HepG2 (cell line): ENCODE results near the gene FAM131A. TPM values are rescaled to one million over a fixed set of nuclear protein-coding genes. Genes with fewer than 3 reads are reported as not detected.

Experiments used
- ARHGAP35 ChIP-seq: sonication (generic); formaldehyde crosslinking; IDR thresholded peaks from 2 replicates; pipeline ENCODE4 v1.9.0; 2022; ENCODE audit warnings: mild to moderate bottlenecking, inconsistent platforms, moderate library complexity, missing genetic modification reagents, borderline replicate concordance
- FOXP1 ChIP-seq, 2 experiments: fragments of 450-650 bp in 1 of 2; IDR thresholded peaks; 2 replicates each; pipeline ENCODE4 v1.6.1; 2017 to 2018; ENCODE audit warnings: antibody characterized with exemption in 1 of 2
- POGK ChIP-seq: sonication (generic); formaldehyde crosslinking; conservative IDR thresholded peaks from 2 replicates; pipeline ENCODE4 v1.8.0; 2022; ENCODE audit warnings: mild to moderate bottlenecking, moderate library complexity, missing genetic modification reagents
- SP2 ChIP-seq: sonication (generic); formaldehyde crosslinking; IDR thresholded peaks from 2 replicates; pipeline ENCODE4 v1.5.1; 2020; ENCODE audit warnings: mild to moderate bottlenecking, missing genetic modification reagents
- YY1 ChIP-seq: IDR thresholded peaks from 2 replicates; pipeline ENCODE4 v1.6.1; 2011; ENCODE audit warnings: low read length, low read depth, moderate library complexity, mild to moderate bottlenecking; ENCODE audit not compliant: insufficient read depth, insufficient replicate concordance
- polyA plus RNA-seq, 8 experiments: library from polyadenylated mRNA; depleted of rRNA in 3 of 8; stranded (reverse) in 7 of 8; unstranded in 1 of 8; fragments of >200 nt; fragmentation: Illumina TruSeq in 4 of 8; extraction: Trizol in 4 of 8; gene quantifications; 2 replicates each; pipeline versions ENCODE4 v1.2.1 to v1.2.3, GENCODE V29; 2011 to 2016; ENCODE audit warnings: low read depth in 4 of 8, missing spikeins in 1 of 8, mixed read lengths in 1 of 8; ENCODE audit not compliant: insufficient read depth in 1 of 8
- total RNA-seq, 5 experiments: library from RNA; depleted of rRNA; stranded (reverse); fragments of >200 nt; fragmentation: Illumina TruSeq; extraction: Trizol; gene quantifications; 2 replicates each; pipeline ENCODE4 v1.2.3, GENCODE V29; 2016; ENCODE audit warnings: low read depth in 1 of 5
- TF ChIP-seq, protein P1 (sequence below): sonication (generic); formaldehyde crosslinking; IDR thresholded peaks from 2 replicates; pipeline ENCODE4 v1.5.0; 2020; ENCODE audit warnings: mild to moderate bottlenecking, missing genetic modification reagents

FAM131A gene
- total and polyA plus RNA-seq, 2 of the 13 experiments (the other 11 are each of a cell fraction or from before 2014, with no cell fraction given), result 9.2 to 9.3 TPM

DNA sequence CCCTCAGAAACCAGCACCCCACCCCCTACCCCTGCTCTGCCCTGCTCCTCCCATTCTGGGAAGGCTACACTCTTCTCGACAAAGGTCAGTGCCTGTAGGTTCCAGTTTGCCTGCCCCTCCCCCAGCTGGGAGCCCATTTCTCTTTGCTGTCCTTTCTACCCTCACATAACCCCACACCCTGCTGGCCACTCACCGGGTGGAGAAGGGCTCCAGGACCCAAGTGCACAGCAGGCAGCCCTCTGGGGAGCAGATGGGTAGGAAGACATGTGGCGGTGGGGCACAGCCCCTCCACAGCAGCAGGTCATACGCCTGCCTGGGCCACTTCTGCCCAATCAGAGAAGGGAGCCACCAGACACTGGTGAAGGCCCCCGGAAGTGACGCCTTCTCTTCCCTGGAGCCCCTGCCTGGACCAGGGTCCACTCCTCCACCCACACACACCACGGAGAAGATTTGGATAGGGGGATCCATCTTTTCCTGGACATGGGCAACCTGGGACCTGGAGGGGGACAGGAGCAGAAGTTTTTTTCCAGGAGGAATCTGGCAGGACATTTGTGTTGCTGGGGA is 40.6 kb downstream of the FAM131A start, which contains the start of gene THPO (continued):
- peak; percentile 73 for TF ChIP-seq SP2 (CRISPR knock-in tag)
- TF ChIP-seq, protein P1, sequence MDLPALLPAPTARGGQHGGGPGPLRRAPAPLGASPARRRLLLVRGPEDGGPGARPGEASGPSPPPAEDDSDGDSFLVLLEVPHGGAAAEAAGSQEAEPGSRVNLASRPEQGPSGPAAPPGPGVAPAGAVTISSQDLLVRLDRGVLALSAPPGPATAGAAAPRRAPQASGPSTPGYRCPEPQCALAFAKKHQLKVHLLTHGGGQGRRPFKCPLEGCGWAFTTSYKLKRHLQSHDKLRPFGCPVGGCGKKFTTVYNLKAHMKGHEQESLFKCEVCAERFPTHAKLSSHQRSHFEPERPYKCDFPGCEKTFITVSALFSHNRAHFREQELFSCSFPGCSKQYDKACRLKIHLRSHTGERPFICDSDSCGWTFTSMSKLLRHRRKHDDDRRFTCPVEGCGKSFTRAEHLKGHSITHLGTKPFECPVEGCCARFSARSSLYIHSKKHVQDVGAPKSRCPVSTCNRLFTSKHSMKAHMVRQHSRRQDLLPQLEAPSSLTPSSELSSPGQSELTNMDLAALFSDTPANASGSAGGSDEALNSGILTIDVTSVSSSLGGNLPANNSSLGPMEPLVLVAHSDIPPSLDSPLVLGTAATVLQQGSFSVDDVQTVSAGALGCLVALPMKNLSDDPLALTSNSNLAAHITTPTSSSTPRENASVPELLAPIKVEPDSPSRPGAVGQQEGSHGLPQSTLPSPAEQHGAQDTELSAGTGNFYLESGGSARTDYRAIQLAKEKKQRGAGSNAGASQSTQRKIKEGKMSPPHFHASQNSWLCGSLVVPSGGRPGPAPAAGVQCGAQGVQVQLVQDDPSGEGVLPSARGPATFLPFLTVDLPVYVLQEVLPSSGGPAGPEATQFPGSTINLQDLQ (CRISPR knock-in tag), result peak; percentile 69; the same call in 1 of the 2 replicates
- TF ChIP-seq YY1, result peak; percentile 17
- TF ChIP-seq POGK (CRISPR knock-in tag), result peak; percentile 84
- no peak for TF ChIP-seq FOXP1 (IDR thresholded peaks at IDR 0.05)
- TF ChIP-seq FOXP1 (CRISPR knock-in tag; IDR thresholded peaks at IDR 0.05), result no peak
- no peak; the same call in 1 of the 2 replicates for TF ChIP-seq ARHGAP35 (CRISPR knock-in tag)
